Measurements from ENCODE around the gene SYT1. TPM values are rescaled to one million over a fixed set of nuclear protein-coding genes. Genes with fewer than 3 reads are reported as not detected.

The SYT1 gene
- polyA plus RNA-seq, 1 experiment = 6.8 TPM

GRCh38 chr12:79115743-79116142 lies 251.2 kb downstream of the SYT1 start:
- Histone ChIP-seq H3K27me3 (ENCODE audit: control insufficient read depth, insufficient read depth, low read length) (no peaks in the 10 kb centered on the region), H3K4me3 (ENCODE audit: low read depth, low read length) (no peak overlapping the region), H3K27ac (ENCODE audit: low read depth, low read length) (no peak overlapping the region), H3K9me3 (ENCODE audit: control insufficient read depth, insufficient read depth, low read length) (no peaks in the 10 kb centered on the region)
- ChIA-PET POLR2A (no interaction called here), CTCF (no interaction called here)
- DNase-seq (ENCODE audit: low read depth, low spot score) = no peak
- no peak for TF ChIP-seq CTCF (IDR thresholded peaks at IDR 0.05; ENCODE audit: low read depth, low read length)

- ChIA-PET POLR2A (no interaction called here), CTCF (interaction anchor here (1.5 kb wide), 1 partner anchor 55 kb away, joined by 3 read pairs; no protein-coding TSS in a partner anchor)
- no peak overlapping the region for H3K27ac ChIP-seq (ENCODE audit: low read depth, low read length)
- no peaks in the 10 kb centered on the region for H3K9me3 ChIP-seq (ENCODE audit: control insufficient read depth, insufficient read depth, low read length)
- no peak for TF ChIP-seq CTCF (IDR thresholded peaks at IDR 0.05; ENCODE audit: low read depth, low read length)
- H3K27me3 ChIP-seq (ENCODE audit: control insufficient read depth, insufficient read depth, low read length) = no peaks in the 10 kb centered on the region
- no peak overlapping the region for H3K4me3 ChIP-seq (ENCODE audit: low read depth, low read length)
- no peak for DNase-seq (ENCODE audit: low read depth, low spot score)
Observed at GRCh38 chr12:79119796-79120195, 255.2 kb downstream of the SYT1 start.

GRCh38 chr12:79121486-79121885 lies 256.9 kb downstream of the SYT1 start:
- Histone ChIP-seq H3K27ac (ENCODE audit: low read depth, low read length) (no peak overlapping the region), H3K27me3 (ENCODE audit: control insufficient read depth, insufficient read depth, low read length) (no peaks in the 10 kb centered on the region), H3K9me3 (ENCODE audit: control insufficient read depth, insufficient read depth, low read length) (no peaks in the 10 kb centered on the region), H3K4me3 (ENCODE audit: low read depth, low read length) (no peak overlapping the region)
- CTCF ChIA-PET = interaction anchor here (0.7 to 1.5 kb wide), 2 partner anchors 223 to 673 kb away, joined by 3 to 4 read pairs; no protein-coding TSS in a partner anchor
- peak; percentile 24; the same call in 1 of the 2 replicates for TF ChIP-seq CTCF (IDR thresholded peaks at IDR 0.05; ENCODE audit: low read depth, low read length)
- POLR2A ChIA-PET = no interaction called here
- DNase-seq (ENCODE audit: low read depth, low spot score) = no peak

GRCh38 chr12:79124385-79124784 lies 259.8 kb downstream of the SYT1 start:
- ChIA-PET CTCF (no interaction called here), POLR2A (no interaction called here)
- Histone ChIP-seq H3K27me3 (ENCODE audit: control insufficient read depth, insufficient read depth, low read length) (no peaks in the 10 kb centered on the region), H3K4me3 (ENCODE audit: low read depth, low read length) (no peak overlapping the region), H3K27ac (ENCODE audit: low read depth, low read length) (no peak overlapping the region), H3K9me3 (ENCODE audit: control insufficient read depth, insufficient read depth, low read length) (no peaks in the 10 kb centered on the region)
- TF ChIP-seq CTCF (IDR thresholded peaks at IDR 0.05; ENCODE audit: low read depth, low read length) = no peak
- no peak for DNase-seq (ENCODE audit: low read depth, low spot score)

GRCh38 chr12:79125358-79125757 lies 260.8 kb downstream of the SYT1 start:
- ChIA-PET CTCF (no interaction called here), POLR2A (interaction anchor here (0.6 kb wide), 1 partner anchor 13 kb away, joined by 4 read pairs; no protein-coding TSS in a partner anchor)
- Histone ChIP-seq H3K9me3 (ENCODE audit: control insufficient read depth, insufficient read depth, low read length) (no peaks in the 10 kb centered on the region), H3K27ac (ENCODE audit: low read depth, low read length) (no peak overlapping the region), H3K27me3 (ENCODE audit: control insufficient read depth, insufficient read depth, low read length) (no peaks in the 10 kb centered on the region), H3K4me3 (ENCODE audit: low read depth, low read length) (no peak overlapping the region)
- no peak for DNase-seq (ENCODE audit: low read depth, low spot score)
- no peak for TF ChIP-seq CTCF (IDR thresholded peaks at IDR 0.05; ENCODE audit: low read depth, low read length)
